SK-N-SH treated with all-trans-retinoic acid at 6 μM for 48 hours (cell line): Measurements from ENCODE around the gene C20orf144.
"Not testable (repeated sequence)": the region's sequence is repeated elsewhere in the genome, so short reads cannot be mapped to it uniquely, and the experiment has no call there.

Experiments
- ATAC-seq: fragments of 200-7000 bp; cut with Tn5 transposase; 3 replicates; pipeline ENCODE4 v1.9.1; 2020; ENCODE audit warnings: mild to moderate bottlenecking, moderate library complexity
- ARNTL ChIP-seq: fragments of 450-650 bp; formaldehyde crosslinking; IDR thresholded peaks from 2 replicates; pipeline ENCODE4 v1.5.0; 2020; ENCODE audit warnings: low read depth, mild to moderate bottlenecking, moderate library complexity, borderline replicate concordance
- BACH2 ChIP-seq: fragments of 250-450 bp; sonication (Bioruptor Pico); IDR thresholded peaks from 2 replicates; pipeline ENCODE4 v1.9.0; 2021; ENCODE audit warnings: mild to moderate bottlenecking, borderline replicate concordance
- CREB5 ChIP-seq: fragments of 250-450 bp; sonication (Bioruptor Pico); IDR thresholded peaks from 2 replicates; pipeline ENCODE4 v1.5.1; 2020; ENCODE audit warnings: low read depth, mild to moderate bottlenecking, moderate library complexity
- CSRNP3 ChIP-seq: fragments of 250-450 bp; sonication (Bioruptor Pico); IDR thresholded peaks from 2 replicates; pipeline ENCODE4 v1.5.1; 2021; ENCODE audit warnings: mild to moderate bottlenecking, moderate library complexity
- ESRRG ChIP-seq: fragments of 250-450 bp; sonication (Bioruptor Pico); IDR thresholded peaks from 2 replicates; pipeline ENCODE4 v1.6.1; 2021; ENCODE audit warnings: mild to moderate bottlenecking
- ISL1 ChIP-seq: fragments of 250-450 bp; sonication (Bioruptor Pico); IDR thresholded peaks from 2 replicates; pipeline ENCODE4 v2.1.2; 2022; ENCODE audit warnings: mild to moderate bottlenecking, moderate library complexity
- OSR1 ChIP-seq: fragments of 250-450 bp; sonication (Bioruptor Pico); IDR thresholded peaks from 2 replicates; pipeline ENCODE4 v1.8.0; 2022; ENCODE audit warnings: moderate library complexity, mild to moderate bottlenecking, inconsistent platforms
- POU6F1 ChIP-seq: fragments of 250-450 bp; sonication (Bioruptor Pico); IDR thresholded peaks from 2 replicates; pipeline ENCODE4 v1.8.0; 2021; ENCODE audit warnings: low read depth, mild to moderate bottlenecking, moderate library complexity, borderline replicate concordance
- PPARA ChIP-seq: fragments of 250-450 bp; sonication (Bioruptor Pico); IDR thresholded peaks from 2 replicates; pipeline ENCODE4 v1.5.0; 2020; ENCODE audit warnings: mild to moderate bottlenecking, borderline replicate concordance
- RARB ChIP-seq: fragments of 250-450 bp; sonication (Bioruptor Pico); IDR thresholded peaks from 2 replicates; pipeline ENCODE4 v1.8.0; 2021; ENCODE audit warnings: mild to moderate bottlenecking, moderate library complexity
- SNAI2 ChIP-seq: fragments of 250-450 bp; sonication (Bioruptor Pico); IDR thresholded peaks from 2 replicates; pipeline ENCODE4 v1.5.0; 2020; ENCODE audit warnings: mild to moderate bottlenecking, moderate library complexity
- TCF4 ChIP-seq: fragments of 250-450 bp; sonication (Bioruptor Pico); IDR thresholded peaks from 2 replicates; pipeline ENCODE4 v1.8.0; 2021; ENCODE audit warnings: mild to moderate bottlenecking, moderate library complexity, borderline replicate concordance
- TOX ChIP-seq: fragments of 250-450 bp; sonication (Bioruptor Pico); IDR thresholded peaks from 2 replicates; pipeline ENCODE4 v1.8.0; 2021; ENCODE audit warnings: mild to moderate bottlenecking, moderate library complexity, borderline replicate concordance
- TSHZ2 ChIP-seq: fragments of 250-450 bp; sonication (Bioruptor Pico); IDR thresholded peaks from 2 replicates; pipeline ENCODE4 v1.5.0; 2020; ENCODE audit warnings: mild to moderate bottlenecking, moderate library complexity
- ZC3H10 ChIP-seq: fragments of 250-450 bp; sonication (Bioruptor Pico); IDR thresholded peaks from 2 replicates; pipeline ENCODE4 v1.5.1; 2021; ENCODE audit warnings: mild to moderate bottlenecking, moderate library complexity
- ZFP3 ChIP-seq: fragments of 250-450 bp; sonication (Bioruptor Pico); IDR thresholded peaks from 2 replicates; pipeline ENCODE4 v1.5.0; 2020; ENCODE audit warnings: mild to moderate bottlenecking, moderate library complexity
- ZFP30 ChIP-seq: fragments of 450-650 bp; formaldehyde crosslinking; IDR thresholded peaks from 2 replicates; pipeline ENCODE4 v1.5.0; 2022; ENCODE audit warnings: mild to moderate bottlenecking, moderate library complexity
- ZNF565 ChIP-seq: fragments of 450-650 bp; formaldehyde crosslinking; conservative IDR thresholded peaks from 2 replicates; pipeline ENCODE4 v1.5.0; 2020; ENCODE audit warnings: low read depth, mild to moderate bottlenecking, moderate library complexity
- ZNF70 ChIP-seq: fragments of 450-650 bp; formaldehyde crosslinking; IDR thresholded peaks from 2 replicates; pipeline ENCODE4 v1.5.0; 2020; ENCODE audit warnings: mild to moderate bottlenecking, moderate library complexity

Gene C20orf144

GRCh38 chr20:33630507-33630906 lies 31.6 kb upstream of the C20orf144 start:
- ATAC-seq: no peak
- no peak for TF ChIP-seq TSHZ2
- no peak for TF ChIP-seq ZNF70 (CRISPR knock-in tag)
- TF ChIP-seq ISL1 (CRISPR knock-in tag): no peak
- TF ChIP-seq ZNF565 (CRISPR knock-in tag): no peak
- no peak for TF ChIP-seq ZC3H10 (CRISPR knock-in tag)
- TF ChIP-seq OSR1 (CRISPR knock-in tag): no peak
- TF ChIP-seq TOX (CRISPR knock-in tag): no peak
- TF ChIP-seq ARNTL (CRISPR knock-in tag): no peak
- TF ChIP-seq POU6F1 (CRISPR knock-in tag): no peak
- TF ChIP-seq RARB (CRISPR knock-in tag): no peak
- no peak for TF ChIP-seq TCF4 (CRISPR knock-in tag)
- TF ChIP-seq ZFP3: no peak
- TF ChIP-seq SNAI2 (CRISPR knock-in tag): no peak
- no peak for TF ChIP-seq PPARA (CRISPR knock-in tag)
- no peak for TF ChIP-seq CSRNP3 (CRISPR knock-in tag)
- TF ChIP-seq BACH2: no peak
- no peak for TF ChIP-seq ZFP30 (CRISPR knock-in tag)
- TF ChIP-seq ESRRG: no peak
- TF ChIP-seq CREB5 (CRISPR knock-in tag): no peak

- ATAC-seq: not testable (repeated sequence)
Observed at GRCh38 chr20:33631910-33632309, 30.2 kb upstream of the C20orf144 start.

- no peak for TF ChIP-seq OSR1 (CRISPR knock-in tag)
- no peak for ATAC-seq
Observed at GRCh38 chr20:33635341-33635740, 26.8 kb upstream of the C20orf144 start.

- TF ChIP-seq ZNF70 (CRISPR knock-in tag) (no peak), CSRNP3 (CRISPR knock-in tag) (no peak), SNAI2 (CRISPR knock-in tag) (no peak)
- ATAC-seq: no peak
Observed at GRCh38 chr20:33636776-33637175, 25.4 kb upstream of the C20orf144 start.

- ATAC-seq: no peak
- TF ChIP-seq ZFP30 (CRISPR knock-in tag): no peak
- TF ChIP-seq BACH2: no peak
- TF ChIP-seq ESRRG: no peak
- TF ChIP-seq PPARA (CRISPR knock-in tag): no peak
- no peak for TF ChIP-seq CREB5 (CRISPR knock-in tag)
- no peak for TF ChIP-seq SNAI2 (CRISPR knock-in tag)
- no peak for TF ChIP-seq TCF4 (CRISPR knock-in tag)
- no peak for TF ChIP-seq TSHZ2
- no peak for TF ChIP-seq ARNTL (CRISPR knock-in tag)
- TF ChIP-seq RARB (CRISPR knock-in tag): no peak
Observed at GRCh38 chr20:33640287-33640686, 21.8 kb upstream of the C20orf144 start.
